ENCODE results near the gene ALX3.

DNA sequence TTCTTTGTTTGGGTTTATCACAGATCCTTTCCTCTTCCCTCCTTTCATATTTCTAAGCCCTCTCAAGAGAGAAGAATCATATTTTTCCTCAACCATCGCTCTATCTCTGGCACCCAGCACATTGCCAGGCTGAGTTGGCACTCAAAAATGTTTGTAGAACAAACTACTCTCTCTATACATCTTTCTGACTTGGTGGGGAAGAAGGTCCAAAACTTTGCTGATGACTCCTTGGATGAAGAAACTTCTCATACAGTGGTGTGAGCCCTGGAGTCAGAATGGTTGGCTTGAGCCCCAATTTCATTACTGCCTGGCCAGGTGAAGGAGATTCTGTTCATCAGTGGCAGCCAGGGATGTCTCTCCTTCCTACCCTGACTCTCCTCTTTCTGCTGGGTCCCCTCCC, 11.9 kb downstream of the ALX3 start:
- TF ChIP-seq, protein P1, sequence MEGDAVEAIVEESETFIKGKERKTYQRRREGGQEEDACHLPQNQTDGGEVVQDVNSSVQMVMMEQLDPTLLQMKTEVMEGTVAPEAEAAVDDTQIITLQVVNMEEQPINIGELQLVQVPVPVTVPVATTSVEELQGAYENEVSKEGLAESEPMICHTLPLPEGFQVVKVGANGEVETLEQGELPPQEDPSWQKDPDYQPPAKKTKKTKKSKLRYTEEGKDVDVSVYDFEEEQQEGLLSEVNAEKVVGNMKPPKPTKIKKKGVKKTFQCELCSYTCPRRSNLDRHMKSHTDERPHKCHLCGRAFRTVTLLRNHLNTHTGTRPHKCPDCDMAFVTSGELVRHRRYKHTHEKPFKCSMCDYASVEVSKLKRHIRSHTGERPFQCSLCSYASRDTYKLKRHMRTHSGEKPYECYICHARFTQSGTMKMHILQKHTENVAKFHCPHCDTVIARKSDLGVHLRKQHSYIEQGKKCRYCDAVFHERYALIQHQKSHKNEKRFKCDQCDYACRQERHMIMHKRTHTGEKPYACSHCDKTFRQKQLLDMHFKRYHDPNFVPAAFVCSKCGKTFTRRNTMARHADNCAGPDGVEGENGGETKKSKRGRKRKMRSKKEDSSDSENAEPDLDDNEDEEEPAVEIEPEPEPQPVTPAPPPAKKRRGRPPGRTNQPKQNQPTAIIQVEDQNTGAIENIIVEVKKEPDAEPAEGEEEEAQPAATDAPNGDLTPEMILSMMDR (IDR thresholded peaks at IDR 0.05 in 2 of 3, conservative IDR thresholded peaks at IDR 0.05 in 1 of 3; ENCODE audit: control insufficient read depth in 2 of 3, extremely low read depth in 1 of 3, insufficient read depth in 1 of 3, low read depth in 3 of 3, low read length in 3 of 3), result no peak
- TF ChIP-seq PAX8 (IDR thresholded peaks at IDR 0.05) (no peak), CEBPB (IDR thresholded peaks at IDR 0.05; ENCODE audit: borderline replicate concordance in 1 of 2, low read depth in 2 of 2, low read length in 2 of 2) (no peak), EZH2 (IDR thresholded peaks at IDR 0.05; ENCODE audit: borderline replicate concordance, control insufficient read depth, low read depth, low read length) (no peak), CREB1 (IDR thresholded peaks at IDR 0.05; ENCODE audit: low read depth) (no peak), TAF1 (IDR thresholded peaks at IDR 0.05; ENCODE audit: borderline replicate concordance, low read depth, low read length) (no peak), FOXK2 (IDR thresholded peaks at IDR 0.05) (no peak), POLR2A (IDR thresholded peaks at IDR 0.05; ENCODE audit: low read depth, low read length) (no peak)
- TF ChIP-seq, protein P2, sequence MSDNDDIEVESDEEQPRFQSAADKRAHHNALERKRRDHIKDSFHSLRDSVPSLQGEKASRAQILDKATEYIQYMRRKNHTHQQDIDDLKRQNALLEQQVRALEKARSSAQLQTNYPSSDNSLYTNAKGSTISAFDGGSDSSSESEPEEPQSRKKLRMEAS (IDR thresholded peaks at IDR 0.05; ENCODE audit: low read depth, low read length), result no peak
- TF ChIP-seq, protein P3, sequence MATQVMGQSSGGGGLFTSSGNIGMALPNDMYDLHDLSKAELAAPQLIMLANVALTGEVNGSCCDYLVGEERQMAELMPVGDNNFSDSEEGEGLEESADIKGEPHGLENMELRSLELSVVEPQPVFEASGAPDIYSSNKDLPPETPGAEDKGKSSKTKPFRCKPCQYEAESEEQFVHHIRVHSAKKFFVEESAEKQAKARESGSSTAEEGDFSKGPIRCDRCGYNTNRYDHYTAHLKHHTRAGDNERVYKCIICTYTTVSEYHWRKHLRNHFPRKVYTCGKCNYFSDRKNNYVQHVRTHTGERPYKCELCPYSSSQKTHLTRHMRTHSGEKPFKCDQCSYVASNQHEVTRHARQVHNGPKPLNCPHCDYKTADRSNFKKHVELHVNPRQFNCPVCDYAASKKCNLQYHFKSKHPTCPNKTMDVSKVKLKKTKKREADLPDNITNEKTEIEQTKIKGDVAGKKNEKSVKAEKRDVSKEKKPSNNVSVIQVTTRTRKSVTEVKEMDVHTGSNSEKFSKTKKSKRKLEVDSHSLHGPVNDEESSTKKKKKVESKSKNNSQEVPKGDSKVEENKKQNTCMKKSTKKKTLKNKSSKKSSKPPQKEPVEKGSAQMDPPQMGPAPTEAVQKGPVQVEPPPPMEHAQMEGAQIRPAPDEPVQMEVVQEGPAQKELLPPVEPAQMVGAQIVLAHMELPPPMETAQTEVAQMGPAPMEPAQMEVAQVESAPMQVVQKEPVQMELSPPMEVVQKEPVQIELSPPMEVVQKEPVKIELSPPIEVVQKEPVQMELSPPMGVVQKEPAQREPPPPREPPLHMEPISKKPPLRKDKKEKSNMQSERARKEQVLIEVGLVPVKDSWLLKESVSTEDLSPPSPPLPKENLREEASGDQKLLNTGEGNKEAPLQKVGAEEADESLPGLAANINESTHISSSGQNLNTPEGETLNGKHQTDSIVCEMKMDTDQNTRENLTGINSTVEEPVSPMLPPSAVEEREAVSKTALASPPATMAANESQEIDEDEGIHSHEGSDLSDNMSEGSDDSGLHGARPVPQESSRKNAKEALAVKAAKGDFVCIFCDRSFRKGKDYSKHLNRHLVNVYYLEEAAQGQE (IDR thresholded peaks at IDR 0.05; ENCODE audit: low read depth, low read length), result no peak
- TF ChIP-seq, protein P4, sequence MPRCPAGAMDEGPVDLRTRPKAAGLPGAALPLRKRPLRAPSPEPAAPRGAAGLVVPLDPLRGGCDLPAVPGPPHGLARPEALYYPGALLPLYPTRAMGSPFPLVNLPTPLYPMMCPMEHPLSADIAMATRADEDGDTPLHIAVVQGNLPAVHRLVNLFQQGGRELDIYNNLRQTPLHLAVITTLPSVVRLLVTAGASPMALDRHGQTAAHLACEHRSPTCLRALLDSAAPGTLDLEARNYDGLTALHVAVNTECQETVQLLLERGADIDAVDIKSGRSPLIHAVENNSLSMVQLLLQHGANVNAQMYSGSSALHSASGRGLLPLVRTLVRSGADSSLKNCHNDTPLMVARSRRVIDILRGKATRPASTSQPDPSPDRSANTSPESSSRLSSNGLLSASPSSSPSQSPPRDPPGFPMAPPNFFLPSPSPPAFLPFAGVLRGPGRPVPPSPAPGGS (IDR thresholded peaks at IDR 0.05; ENCODE audit: borderline replicate concordance, insufficient read depth, low read depth, low read length, poor library complexity, severe bottlenecking), result no peak

All from GM12878 (cell line).